Transverse colon (tissue), 3 donors: ENCODE data around the gene NEURL1B.

Experiments
- CTCF ChIP-seq, 5 experiments: fragments of 200-600 bp in 3 of 5; fragments of 450-650 bp in 2 of 5; sonication (generic) in 3 of 5; IDR thresholded peaks; 1 replicate in 2 of 5; 2 replicates in 3 of 5; pipeline ENCODE4 v1.5.1; 2016 to 2017; ENCODE audit warnings: antibody characterized with exemption in 5 of 5, inconsistent platforms in 3 of 5, mild to moderate bottlenecking in 2 of 5, moderate library complexity in 1 of 5
- EP300 ChIP-seq: sonication (generic); formaldehyde crosslinking; IDR thresholded peaks from one replicate; pipeline ENCODE4 v1.6.1; 2017; ENCODE audit warnings: antibody characterized with exemption, low read depth
- POLR2A ChIP-seq: fragments of 450-650 bp; IDR thresholded peaks from one replicate; pipeline ENCODE4 v1.6.1; 2016; ENCODE audit warnings: antibody characterized with exemption, mild to moderate bottlenecking, moderate library complexity

DNA sequence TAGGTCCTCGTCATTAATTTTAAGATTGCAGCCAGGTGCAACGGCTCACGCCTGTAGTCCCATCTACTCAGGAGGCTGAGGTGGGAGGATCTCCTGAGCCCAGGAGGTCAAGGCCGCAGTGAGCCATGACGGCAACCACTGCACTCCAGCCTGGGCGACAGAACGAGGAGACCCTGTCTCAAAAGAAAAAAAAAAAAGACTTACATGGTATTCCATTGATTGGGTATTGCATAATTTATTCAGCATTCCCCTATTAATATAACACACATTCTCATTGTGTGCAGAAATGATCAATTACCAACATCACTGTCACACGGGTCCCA lies 67.1 kb downstream of the NEURL1B start:
- TF ChIP-seq CTCF (IDR thresholded peaks at IDR 0.05) = no peak
- no peak for TF ChIP-seq EP300
- TF ChIP-seq POLR2A = no peak
